NB4 (cell line): ENCODE data around the gene RIMBP3C.

Source experiments
- CTCF ChIP-seq: IDR thresholded peaks from one replicate; pipeline ENCODE4 v1.5.1; 2012; ENCODE audit warnings: low read depth, low read length
- MYC ChIP-seq: IDR thresholded peaks from 2 replicates; pipeline ENCODE4 v1.6.1; 2011; ENCODE audit warnings: low read depth, low read length
- POLR2A ChIP-seq: IDR thresholded peaks from 2 replicates; pipeline ENCODE4 v1.6.1; 2011; ENCODE audit warnings: mild to moderate bottlenecking; ENCODE audit not compliant: insufficient read length; ENCODE audit errors: extremely low read depth

GRCh38 chr22:21593406-21594232, 42.4 kb upstream of the RIMBP3C start:
- TF ChIP-seq CTCF (peak; percentile 7), POLR2A (no peak), MYC (no peak)
